GM18502 (cell line): ENCODE data around the gene TPRG1L.
A peak's percentile ranks its signal among the peaks of the same experiment; 100 is the strongest.
"Not testable (repeated sequence)": the region's sequence is repeated elsewhere in the genome, so short reads cannot be mapped to it uniquely, and the experiment has no call there.

Experiments
- ATAC-seq: cut with Tn5 transposase; IDR thresholded peaks from one replicate; pipeline ENCODE4 v1.9.1; 2021; ENCODE audit warnings: mild to moderate bottlenecking; ENCODE audit not compliant: unreplicated experiment, poor library complexity

The TPRG1L gene

DNA sequence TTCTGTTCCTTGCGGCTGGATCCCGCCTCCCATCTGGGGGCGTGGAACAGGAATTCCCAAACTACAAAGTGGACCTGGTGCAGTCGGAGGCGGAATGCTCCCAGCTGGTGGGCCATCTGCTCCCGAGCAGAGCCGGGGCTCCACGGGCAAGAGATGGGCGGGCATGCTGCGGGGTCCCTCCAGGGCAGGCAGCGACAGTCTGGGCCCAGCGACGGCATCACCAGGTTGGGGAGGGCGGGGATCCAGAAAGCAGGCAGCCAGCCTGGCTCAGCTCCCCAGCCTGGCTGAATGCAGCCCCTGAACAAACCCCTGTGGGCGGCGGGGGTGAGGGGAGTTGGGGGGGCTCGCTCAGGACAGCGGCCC, 17.1 kb upstream of the TPRG1L start:
- no peak for ATAC-seq

DNA sequence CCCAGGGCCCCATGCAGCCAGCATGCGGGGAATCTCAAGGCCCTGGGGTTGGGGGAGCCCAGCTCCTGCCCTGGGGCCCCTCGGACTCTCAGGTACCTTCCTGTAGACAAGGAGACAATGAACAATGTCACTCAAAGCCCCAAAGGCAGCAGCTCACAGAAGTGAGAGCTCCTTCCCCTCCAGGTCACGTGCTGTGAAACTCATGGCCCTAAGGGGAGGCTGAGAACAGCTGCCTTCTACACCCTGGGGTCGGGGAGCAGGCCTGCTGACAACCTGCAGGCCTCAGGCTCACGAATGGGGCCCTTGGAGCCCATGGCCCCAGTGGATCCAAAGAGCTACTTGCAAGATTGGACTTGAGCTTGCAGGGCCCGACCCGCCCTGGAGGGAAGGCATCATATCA, 16.7 kb upstream of the TPRG1L start:
- ATAC-seq, result no peak

DNA sequence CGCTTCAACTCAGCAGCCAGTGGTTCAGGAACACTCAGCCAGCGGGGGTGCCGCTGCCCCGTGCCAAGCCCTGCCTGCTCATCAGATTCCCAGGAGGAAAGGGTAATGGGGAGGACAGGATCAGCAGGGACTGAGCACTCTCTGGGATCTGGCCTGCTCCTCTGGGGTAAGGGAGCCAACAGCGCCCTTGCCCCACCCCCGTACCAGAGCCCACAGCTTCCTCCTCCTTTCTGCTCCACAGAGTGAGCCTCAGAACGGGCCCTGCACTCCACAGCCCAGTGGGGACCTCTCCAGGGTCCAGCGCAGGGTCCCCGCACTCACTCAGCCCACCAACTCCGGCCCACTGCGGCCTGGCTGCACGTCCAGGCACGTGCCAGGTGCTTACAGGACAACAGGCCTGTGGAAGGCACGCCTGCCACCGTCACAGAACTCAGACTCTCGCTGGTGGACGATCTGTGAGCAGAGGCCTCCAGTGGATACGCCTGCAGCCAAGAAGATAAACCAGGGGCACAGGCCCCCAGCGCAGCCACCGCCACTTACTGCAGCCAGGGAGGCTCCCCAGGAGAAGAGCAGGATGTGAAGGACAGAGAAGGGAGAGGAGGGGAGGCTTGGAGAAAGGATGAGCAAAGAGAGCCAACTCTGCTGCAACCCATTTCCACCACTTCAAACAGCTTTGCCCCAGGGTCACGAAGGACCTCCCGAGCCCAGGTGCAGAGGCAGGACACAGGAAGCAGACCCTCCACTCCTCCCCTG, 15.6 kb upstream of the TPRG1L start:
- ATAC-seq, result no peak

- ATAC-seq, result no peak
Observed at GRCh38 chr1:3609769-3610526, 14.9 kb upstream of the TPRG1L start.

DNA sequence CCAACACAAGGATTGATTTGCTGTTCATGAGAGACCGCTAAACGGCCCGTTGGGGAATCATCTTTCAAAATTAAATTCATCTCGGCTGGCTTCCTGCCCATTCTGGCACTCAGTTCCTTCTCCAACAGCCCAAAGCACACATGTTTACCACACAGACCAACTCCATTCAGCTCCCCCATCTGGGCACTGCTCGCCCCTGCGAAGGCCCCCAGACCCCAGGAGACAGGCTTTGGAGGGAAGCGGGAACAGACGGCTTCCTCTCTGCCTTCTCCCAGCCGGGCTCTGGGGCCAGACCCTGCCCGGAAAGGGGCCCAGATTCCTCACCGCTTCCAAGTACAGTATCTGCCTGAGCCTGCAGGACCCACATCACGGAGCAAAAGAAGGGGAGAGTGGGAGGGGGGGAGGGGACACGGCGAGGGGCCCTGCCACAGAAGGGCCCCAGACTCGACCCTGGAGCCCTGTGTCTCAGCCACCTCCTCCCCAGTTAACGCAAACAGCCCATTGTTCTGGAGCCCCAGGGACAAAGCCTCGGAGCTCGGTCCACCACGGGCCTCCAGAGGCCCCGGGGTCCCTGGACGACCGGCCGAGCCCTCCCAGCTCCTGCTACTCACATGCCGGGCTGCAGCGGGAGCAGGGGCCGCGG, 14.2 kb upstream of the TPRG1L start:
- ATAC-seq, result no peak

DNA sequence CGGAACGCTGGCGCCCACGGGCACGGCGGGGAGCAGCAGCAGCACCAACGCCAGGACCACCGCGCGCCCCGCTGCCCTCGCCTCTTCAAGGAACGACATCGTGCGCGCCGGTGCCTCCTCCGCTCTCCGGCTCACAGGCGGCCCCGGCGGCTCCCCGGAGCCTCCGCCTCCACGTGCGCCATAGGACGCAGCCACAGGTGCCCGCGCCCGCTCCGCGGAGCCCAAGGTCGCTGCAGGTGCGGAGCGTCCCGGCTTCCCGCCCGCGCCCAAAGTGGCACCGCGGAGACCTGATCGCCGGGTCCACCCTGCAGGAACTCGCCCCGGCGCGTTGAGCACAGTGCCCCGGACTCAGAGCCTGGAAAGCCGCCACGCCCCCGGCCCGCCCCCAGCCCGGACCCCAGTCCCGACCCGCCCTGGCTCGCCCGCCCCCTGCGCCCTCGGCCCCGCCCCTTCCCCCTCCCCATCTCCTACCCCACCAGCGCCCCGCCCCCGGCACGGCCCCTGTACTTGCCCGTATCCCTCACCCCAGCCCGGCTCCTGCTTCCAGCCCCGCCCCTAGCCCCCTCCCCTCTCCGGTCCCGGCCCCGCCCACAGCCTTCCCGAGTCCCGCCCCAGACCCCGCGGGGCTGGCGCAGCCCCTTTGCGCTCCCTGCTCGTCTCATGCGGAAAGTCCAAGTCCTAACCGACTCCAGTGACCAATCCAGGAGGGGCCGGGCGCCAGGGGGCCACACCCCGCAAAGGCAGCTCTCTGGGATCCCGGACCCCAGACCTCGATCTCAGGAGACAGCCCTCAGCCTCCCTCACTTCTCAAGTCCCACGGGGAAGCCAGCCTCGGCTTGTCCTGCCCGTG, 13.4 kb upstream of the TPRG1L start, which contains the start of gene MEGF6:
Gene MEGF6, minus strand, starts transcription at position 339 of the 850 bp plus-strand sequence. Its CDS starts 240 bp downstream, at position 99.
- ATAC-seq, result no peak

- ATAC-seq, result no peak
Observed at GRCh38 chr1:3612123-3612522, 12.7 kb upstream of the TPRG1L start.

- ATAC-seq, result no peak
Observed at GRCh38 chr1:3614755-3615742, 9.8 kb upstream of the TPRG1L start.

GRCh38 chr1:3616861-3617260, 8.0 kb upstream of the TPRG1L start:
- no peak for ATAC-seq

DNA sequence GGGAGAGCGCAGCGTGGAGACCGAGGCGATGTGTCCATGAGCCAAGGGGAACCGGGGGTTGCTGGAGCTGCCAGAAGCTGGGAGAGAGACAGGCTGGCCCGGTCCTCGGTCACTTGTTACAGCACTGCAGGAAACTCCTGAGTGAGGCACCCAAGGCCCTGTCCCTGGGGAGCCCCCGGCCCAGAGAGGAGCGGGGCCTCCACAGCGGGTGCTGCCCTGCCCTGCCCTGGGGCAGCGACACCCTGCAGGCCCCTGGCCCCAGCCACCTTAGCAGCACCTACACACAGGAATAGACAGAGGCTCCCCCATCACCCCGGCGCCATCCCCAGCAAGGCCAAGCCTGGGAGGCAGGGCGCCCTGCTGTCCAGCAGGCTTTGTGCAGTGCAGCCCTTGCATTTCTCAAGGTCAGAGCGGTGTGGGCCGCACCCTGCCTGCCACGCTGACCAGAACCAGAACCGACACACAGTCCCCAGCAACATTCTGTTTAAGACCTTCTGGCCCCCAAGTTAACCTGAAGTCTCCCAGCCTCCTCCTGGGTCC, 6.9 kb upstream of the TPRG1L start:
- ATAC-seq, result no peak

- ATAC-seq, result no peak
Observed at GRCh38 chr1:3618531-3618880, 6.3 kb upstream of the TPRG1L start.

DNA sequence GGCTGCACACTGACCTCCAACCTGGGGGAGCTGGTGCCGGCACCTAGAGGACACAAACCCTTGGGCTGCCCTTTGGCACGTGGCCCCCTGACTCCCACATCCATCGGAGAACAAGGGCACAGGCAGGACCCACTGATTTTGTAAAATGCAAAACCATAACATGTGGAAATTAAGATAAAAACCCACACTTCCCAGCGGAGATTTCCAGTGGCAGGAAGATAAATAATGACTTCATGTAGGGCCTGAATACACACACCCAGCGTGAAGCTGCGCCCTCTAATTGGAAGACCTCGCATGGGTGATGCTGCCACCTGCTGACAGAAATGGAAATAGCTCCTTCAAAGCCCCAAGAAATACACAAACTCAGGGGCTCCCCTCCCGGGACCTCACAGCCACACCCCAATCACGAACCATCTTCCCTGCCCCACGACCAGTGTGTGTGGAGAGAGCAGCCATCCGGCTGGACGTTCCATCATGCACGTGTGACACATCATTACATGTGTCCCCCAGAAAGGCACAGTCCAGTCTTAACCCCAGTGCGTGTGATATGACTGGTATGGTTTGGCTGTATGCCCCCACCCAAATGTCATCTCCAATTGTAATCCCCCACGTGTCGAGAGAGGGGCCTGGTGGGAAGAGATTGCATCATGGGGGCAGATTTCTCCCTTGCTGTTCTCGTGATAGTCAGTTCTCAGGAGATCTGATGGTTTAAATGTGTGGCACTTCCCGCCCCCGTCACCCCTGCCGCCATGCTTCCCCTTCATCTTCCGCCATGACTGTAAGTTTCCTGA, 5.7 kb upstream of the TPRG1L start:
- ATAC-seq, result peak; percentile 46

- ATAC-seq, result no peak
Observed at GRCh38 chr1:3620708-3621107, 4.1 kb upstream of the TPRG1L start.

GRCh38 chr1:3621151-3621671, 3.6 kb upstream of the TPRG1L start:
- ATAC-seq, result not testable (repeated sequence)

- ATAC-seq, result not testable (repeated sequence)
Observed at GRCh38 chr1:3622102-3622501, 2.7 kb upstream of the TPRG1L start.

- no peak for ATAC-seq
Observed at GRCh38 chr1:3623441-3624199, 1.2 kb upstream of the TPRG1L start.

DNA sequence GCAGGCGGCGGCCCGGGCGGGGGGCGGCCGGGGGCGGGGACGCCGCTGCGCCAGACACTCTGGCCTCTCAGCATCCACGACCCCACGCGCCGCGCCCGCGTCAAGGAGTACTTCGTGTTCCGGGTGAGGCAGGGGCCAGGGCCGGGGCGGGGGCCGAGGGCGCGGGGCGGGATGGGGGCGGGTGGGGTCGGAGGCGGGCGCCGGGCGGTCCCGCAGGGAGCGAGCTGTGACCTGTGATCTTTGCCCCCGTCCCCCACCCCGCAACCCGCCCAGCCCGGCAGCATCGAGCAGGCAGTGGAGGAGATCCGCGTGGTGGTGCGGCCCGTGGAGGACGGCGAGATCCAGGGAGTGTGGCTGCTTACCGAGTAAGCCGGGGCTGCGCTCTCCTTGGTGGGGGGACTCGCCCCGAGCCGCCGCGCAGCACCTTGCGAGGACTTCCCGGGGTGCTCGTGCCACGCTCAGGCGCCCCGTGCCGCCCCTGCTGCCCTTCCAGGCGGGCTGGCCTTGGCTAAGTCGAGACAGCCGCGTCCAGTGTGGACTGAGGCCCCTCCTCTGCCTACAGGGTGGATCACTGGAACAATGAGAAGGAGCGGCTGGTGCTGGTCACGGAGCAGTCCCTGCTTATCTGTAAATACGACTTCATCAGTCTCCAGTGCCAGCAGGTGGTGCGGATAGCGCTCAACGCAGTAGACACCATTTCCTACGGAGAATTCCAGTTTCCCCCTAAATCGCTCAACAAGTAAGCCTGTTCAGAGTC, 514 bp downstream of the TPRG1L start:
- peak; percentile 14 for ATAC-seq
